HepG2 (cell line): ENCODE data around the gene SEC14L2. TPM values are rescaled to one million over a fixed set of nuclear protein-coding genes. Genes with fewer than 3 reads are reported as not detected.
A peak's percentile ranks its signal among the peaks of the same experiment; 100 is the strongest.

ENCODE experiments used
- ATF1 ChIP-seq: IDR thresholded peaks from 2 replicates; pipeline ENCODE4 v1.6.1; 2016; ENCODE audit warnings: mild to moderate bottlenecking, control low read depth
- CHD4 ChIP-seq: fragments of 200-600 bp; sonication (generic); IDR thresholded peaks from 2 replicates; pipeline ENCODE4 v1.7.0; 2017; ENCODE audit warnings: mild to moderate bottlenecking, low read length, borderline replicate concordance
- EP300 ChIP-seq, 3 experiments: sonication (generic) in 1 of 3; formaldehyde crosslinking in 1 of 3; IDR thresholded peaks; 2 replicates each; pipeline versions ENCODE4 v1.5.1 to v1.6.1; 2011 to 2020; ENCODE audit warnings: low read depth in 2 of 3, low read length in 2 of 3, borderline replicate concordance in 1 of 3, improper control_type of control experiment in 1 of 3, mild to moderate bottlenecking in 1 of 3, missing genetic modification reagents in 1 of 3, moderate library complexity in 1 of 3
- HIVEP1 ChIP-seq: sonication (generic); formaldehyde crosslinking; IDR thresholded peaks from 2 replicates; pipeline ENCODE4 v1.4.0; 2020; ENCODE audit warnings: mild to moderate bottlenecking, missing genetic modification reagents
- HNF4G ChIP-seq, 2 experiments: sonication (generic) in 1 of 2; formaldehyde crosslinking in 1 of 2; IDR thresholded peaks; 2 replicates each; pipeline versions ENCODE4 v1.4.0 to v1.6.1; 2011 to 2020; ENCODE audit warnings: borderline replicate concordance in 2 of 2, low read depth in 2 of 2, mild to moderate bottlenecking in 2 of 2, low read length in 1 of 2, missing genetic modification reagents in 1 of 2, moderate library complexity in 1 of 2
- HOXA7 ChIP-seq: sonication (generic); formaldehyde crosslinking; IDR thresholded peaks from 2 replicates; pipeline ENCODE4 v1.8.1; 2022; ENCODE audit warnings: mild to moderate bottlenecking, missing genetic modification reagents, moderate library complexity
- HOXD1 ChIP-seq: sonication (generic); formaldehyde crosslinking; IDR thresholded peaks from 2 replicates; pipeline ENCODE4 v1.5.0; 2020; ENCODE audit warnings: missing genetic modification reagents
- KLF13 ChIP-seq: sonication (generic); formaldehyde crosslinking; IDR thresholded peaks from 2 replicates; pipeline ENCODE4 v1.4.0; 2020; ENCODE audit warnings: mild to moderate bottlenecking, missing genetic modification reagents
- MAFG ChIP-seq: sonication (generic); formaldehyde crosslinking; IDR thresholded peaks from 2 replicates; pipeline ENCODE4 v1.5.1; 2020; ENCODE audit warnings: mild to moderate bottlenecking, missing genetic modification reagents
- RBFOX2 ChIP-seq: fragments of 200-400 bp; formaldehyde crosslinking; IDR thresholded peaks from 2 replicates; pipeline ENCODE4 v1.6.1; 2017; ENCODE audit warnings: low read depth, mild to moderate bottlenecking, low read length
- SIN3A ChIP-seq: IDR thresholded peaks from 2 replicates; pipeline ENCODE4 v1.6.1; 2011; ENCODE audit warnings: low read depth, mild to moderate bottlenecking, control low read depth, low read length, borderline replicate concordance
- SIX4 ChIP-seq: sonication (generic); formaldehyde crosslinking; IDR thresholded peaks from 2 replicates; pipeline ENCODE4 v1.4.0; 2020; ENCODE audit warnings: missing genetic modification reagents
- THAP11 ChIP-seq: IDR thresholded peaks from 2 replicates; pipeline ENCODE4 v1.6.1; 2016; ENCODE audit warnings: missing biosample characterization, missing genetic modification reagents
- THAP7 ChIP-seq: sonication (generic); formaldehyde crosslinking; IDR thresholded peaks from 2 replicates; pipeline ENCODE4 v1.8.1; 2023; ENCODE audit warnings: mild to moderate bottlenecking, missing genetic modification reagents
- ZBTB37 ChIP-seq: sonication (generic); formaldehyde crosslinking; IDR thresholded peaks from 2 replicates; pipeline ENCODE4 v1.4.0; 2020; ENCODE audit warnings: mild to moderate bottlenecking, missing genetic modification reagents
- ZFP36L2 ChIP-seq: sonication (generic); formaldehyde crosslinking; IDR thresholded peaks from 2 replicates; pipeline ENCODE4 v1.4.0; 2020; ENCODE audit warnings: missing genetic modification reagents
- ZNF274 ChIP-seq: sonication (generic); formaldehyde crosslinking; IDR thresholded peaks from 2 replicates; pipeline ENCODE4 v1.5.1; 2020; ENCODE audit warnings: mild to moderate bottlenecking, missing genetic modification reagents
- ZNF296 ChIP-seq: sonication (generic); formaldehyde crosslinking; conservative IDR thresholded peaks from 2 replicates; pipeline ENCODE4 v1.5.0; 2020; ENCODE audit warnings: mild to moderate bottlenecking, missing genetic modification reagents
- ZNF775 ChIP-seq: sonication (generic); formaldehyde crosslinking; IDR thresholded peaks from 2 replicates; pipeline ENCODE4 v1.4.0; 2020; ENCODE audit warnings: missing genetic modification reagents, mild to moderate bottlenecking, moderate library complexity, borderline replicate concordance
- ZNF780A ChIP-seq: sonication (generic); formaldehyde crosslinking; IDR thresholded peaks from 2 replicates; pipeline ENCODE4 v1.8.0; 2022; ENCODE audit warnings: mild to moderate bottlenecking, missing genetic modification reagents, moderate library complexity
- ZSCAN25 ChIP-seq: sonication (generic); formaldehyde crosslinking; IDR thresholded peaks from 2 replicates; pipeline ENCODE4 v1.8.0; 2022; ENCODE audit warnings: mild to moderate bottlenecking, missing genetic modification reagents
- ZUFSP ChIP-seq: sonication (generic); formaldehyde crosslinking; IDR thresholded peaks from 2 replicates; pipeline ENCODE4 v1.9.0; 2021; ENCODE audit warnings: missing genetic modification reagents, mild to moderate bottlenecking, borderline replicate concordance
- polyA plus RNA-seq, 8 experiments: library from polyadenylated mRNA; depleted of rRNA in 3 of 8; stranded (reverse) in 7 of 8; unstranded in 1 of 8; fragments of >200 nt; fragmentation: Illumina TruSeq in 4 of 8; extraction: Trizol in 4 of 8; gene quantifications; 2 replicates each; pipeline versions ENCODE4 v1.2.1 to v1.2.3, GENCODE V29; 2011 to 2016; ENCODE audit warnings: low read depth in 4 of 8, missing spikeins in 1 of 8, mixed read lengths in 1 of 8; ENCODE audit not compliant: insufficient read depth in 1 of 8
- total RNA-seq, 5 experiments: library from RNA; depleted of rRNA; stranded (reverse); fragments of >200 nt; fragmentation: Illumina TruSeq; extraction: Trizol; gene quantifications; 2 replicates each; pipeline ENCODE4 v1.2.3, GENCODE V29; 2016; ENCODE audit warnings: low read depth in 1 of 5
- TF ChIP-seq, protein P1 (sequence below): IDR thresholded peaks from 2 replicates; pipeline ENCODE4 v1.6.1; 2016; ENCODE audit warnings: missing biosample characterization, missing genetic modification reagents, low read depth
- TF ChIP-seq, protein P2 (sequence below): sonication (generic); formaldehyde crosslinking; IDR thresholded peaks from 2 replicates; pipeline ENCODE4 v1.8.1; 2023; ENCODE audit warnings: mild to moderate bottlenecking, missing genetic modification reagents, borderline replicate concordance

The SEC14L2 gene
- total and polyA plus RNA-seq, 2 of the 13 experiments (the other 11 are each of a cell fraction or from before 2014, with no cell fraction given), result 4.1 to 5.1 TPM

GRCh38 chr22:30356449-30357235 is 40.2 kb upstream of the SEC14L2 start, which contains the start of the genes CCDC157 and SF3A1 (continued):
- peak; percentile 79 for TF ChIP-seq ATF1 (CRISPR knock-in tag)
- no peak for TF ChIP-seq ZNF780A (CRISPR knock-in tag)
- peak; percentile 98 for TF ChIP-seq RBFOX2
- TF ChIP-seq, protein P1, sequence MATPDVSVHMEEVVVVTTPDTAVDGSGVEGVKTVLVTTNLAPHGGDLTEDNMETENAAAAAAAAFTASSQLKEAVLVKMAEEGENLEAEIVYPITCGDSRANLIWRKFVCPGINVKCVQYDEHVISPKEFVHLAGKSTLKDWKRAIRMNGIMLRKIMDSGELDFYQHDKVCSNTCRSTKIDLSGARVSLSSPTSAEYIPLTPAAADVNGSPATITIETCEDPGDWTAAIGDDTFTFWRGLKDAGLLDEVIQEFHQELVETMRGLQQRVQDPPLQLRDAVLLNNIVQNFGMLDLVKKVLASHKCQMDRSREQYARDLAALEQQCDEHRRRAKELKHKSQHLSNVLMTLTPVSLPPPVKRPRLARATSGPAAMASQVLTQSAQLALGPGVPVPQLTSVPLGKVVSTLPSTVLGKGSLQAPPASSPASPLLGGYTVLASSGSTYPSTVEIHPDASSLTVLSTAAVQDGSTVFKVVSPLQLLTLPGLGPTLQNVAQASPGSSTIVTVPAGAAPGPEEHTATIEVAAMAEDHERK (CRISPR knock-in tag), result peak; percentile 54; the same call in 1 of the 2 replicates
- TF ChIP-seq ZNF775 (CRISPR knock-in tag), result no peak
- peak; percentile 91; the same call in 1 of the 2 replicates for TF ChIP-seq SIN3A
- TF ChIP-seq ZUFSP, result no peak
- TF ChIP-seq THAP11 (CRISPR knock-in tag), result peak; percentile 97
- no peak for TF ChIP-seq ZFP36L2 (CRISPR knock-in tag)
- TF ChIP-seq MAFG, result no peak
- TF ChIP-seq HIVEP1 (CRISPR knock-in tag), result peak; percentile 76
- TF ChIP-seq KLF13 (CRISPR knock-in tag), result no peak
- no peak for TF ChIP-seq HOXA7
- no peak for TF ChIP-seq CHD4
- peak; percentile 89; the same call in 1 of the 2 replicates for TF ChIP-seq ZNF274 (CRISPR knock-in tag)
- no peak for TF ChIP-seq SIX4 (CRISPR knock-in tag)
- TF ChIP-seq, protein P2, sequence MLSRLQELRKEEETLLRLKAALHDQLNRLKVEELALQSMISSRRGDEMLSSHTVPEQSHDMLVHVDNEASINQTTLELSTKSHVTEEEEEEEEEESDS, result no peak
- no peak for TF ChIP-seq ZBTB37 (CRISPR knock-in tag)
- no peak for TF ChIP-seq ZNF296 (CRISPR knock-in tag)
- no peak for TF ChIP-seq ZSCAN25 (CRISPR knock-in tag)
- TF ChIP-seq HNF4G (IDR thresholded peaks at IDR 0.05; ENCODE audit: borderline replicate concordance, low read depth, low read length), result no peak
- no peak; the same call in 1 of the 2 replicates for TF ChIP-seq HNF4G (CRISPR knock-in tag; IDR thresholded peaks at IDR 0.05; ENCODE audit: borderline replicate concordance, low read depth)
- peak; percentile 84; the same call in 1 of the 2 replicates for TF ChIP-seq THAP7
- peak; percentile 76 for TF ChIP-seq HOXD1 (CRISPR knock-in tag)
- TF ChIP-seq EP300 (IDR thresholded peaks at IDR 0.05; ENCODE audit: low read depth in 2 of 2, low read length in 2 of 2), result no peak
- TF ChIP-seq EP300 (CRISPR knock-in tag; IDR thresholded peaks at IDR 0.05; ENCODE audit: borderline replicate concordance), result peak; percentile 40; the same call in 1 of the 2 replicates
